K562 (cell line): ENCODE data around the gene UBQLN2. TPM values are rescaled to one million over a fixed set of nuclear protein-coding genes. Genes with fewer than 3 reads are reported as not detected.

Experiments
- ATAC-seq: fragments of 200-7000 bp; cut with Tn5 transposase; 3 replicates; pipeline ENCODE4 v1.9.1; 2020; ENCODE audit warnings: moderate library complexity
- BruUV-seq: library from RNA; stranded (reverse); fragments of 400-500 nt; replicated peaks from 2 replicates; lab custom pipeline; 2021; lab: Mats Ljungman, UMichigan
- CTCF ChIA-PET: fragments of 300-600 bp; formaldehyde crosslinking; extraction: SDS; loops from one replicate; lab custom pipeline; 2021; ENCODE audit warnings: low intra/inter-chr PET ratio; lab: Yijun Ruan, JAX
- POLR2A ChIA-PET: fragments of 300-600, 350-650 bp; sonication (Branson Sonifier 250); formaldehyde crosslinking; extraction: SDS; loops from one replicate; lab custom pipeline; 2021; ENCODE audit warnings: antibody characterized with exemption, inconsistent platforms; lab: Yijun Ruan, JAX
- DNase-seq, 4 experiments: peaks; one replicate each; pipeline versions ENCODE4 v3.0.0 to v3.0.0-alpha.2; 2011 to 2018; ENCODE audit warnings: low spot score in 3 of 4, mixed read lengths in 3 of 4; ENCODE audit errors: extremely low read depth in 1 of 4
- FAIRE-seq: peaks from 2 replicates; lab custom pipeline; 2011; peaks lifted over from hg19 to GRCh38; lab: Jason Lieb, UNC
- H2AFZ ChIP-seq: 2 replicates; pipeline ENCODE4 v1.6.0; 2011; ENCODE audit warnings: low read depth, low read length, control low read depth, inconsistent platforms
- H3K27ac ChIP-seq: fragments of 200-600 bp; 3 replicates; pipeline ENCODE4 v1.8.0; 2011; ENCODE audit warnings: low read depth, mild to moderate bottlenecking, control low read depth, inconsistent platforms, low read length, moderate library complexity, mixed read lengths; ENCODE audit errors: extremely low read depth
- H3K27me3 ChIP-seq, 2 experiments: fragments of 300-600 bp in 1 of 2; 2 replicates in 1 of 2; 3 replicates in 1 of 2; pipeline versions ENCODE4 v1.6.0 to v1.8.0; 2011; ENCODE audit warnings: inconsistent platforms in 2 of 2, low read length in 2 of 2, mild to moderate bottlenecking in 1 of 2, mixed read lengths in 1 of 2, moderate library complexity in 1 of 2; ENCODE audit not compliant: control insufficient read depth in 2 of 2, insufficient read depth in 2 of 2
- H3K36me3 ChIP-seq: fragments of 300-600 bp; 3 replicates; pipeline ENCODE4 v1.8.0; 2011; ENCODE audit warnings: mild to moderate bottlenecking, low read length, inconsistent platforms; ENCODE audit not compliant: control insufficient read depth, insufficient read depth
- H3K4me1 ChIP-seq, 2 experiments: fragments of 200-600 bp in 1 of 2; replicated peaks in 1 of 2; 2 replicates in 1 of 2; 3 replicates in 1 of 2; pipeline versions ENCODE4 v1.5.1 to v1.8.0; 2011; ENCODE audit warnings: inconsistent platforms in 2 of 2, low read length in 2 of 2, mild to moderate bottlenecking in 1 of 2, mixed read lengths in 1 of 2, moderate library complexity in 1 of 2; ENCODE audit not compliant: control insufficient read depth in 2 of 2, insufficient read depth in 2 of 2
- H3K4me2 ChIP-seq: 2 replicates; pipeline ENCODE4 v1.6.1; 2011; ENCODE audit warnings: low read length, control low read depth, inconsistent platforms, mixed read lengths; ENCODE audit not compliant: insufficient read depth
- H3K4me3 ChIP-seq: fragments of 200-600 bp; sonication (generic), shearing (Covaris generic); 2 replicates; pipeline ENCODE4 v1.5.1; 2016; ENCODE audit warnings: control low read depth, inconsistent platforms
- H3K79me2 ChIP-seq: fragments of 200-600 bp; 3 replicates; pipeline ENCODE4 v1.8.0; 2011; ENCODE audit warnings: low read length, inconsistent platforms; ENCODE audit not compliant: control insufficient read depth, insufficient read depth
- H3K9ac ChIP-seq, 2 experiments: 2 replicates each; pipeline versions ENCODE4 v1.6.0 to v1.6.1; 2011; ENCODE audit warnings: low read depth in 2 of 2, low read length in 2 of 2, control low read depth in 1 of 2, inconsistent platforms in 1 of 2, mild to moderate bottlenecking in 1 of 2, mixed read lengths in 1 of 2; ENCODE audit not compliant: insufficient read depth in 1 of 2
- H3K9me1 ChIP-seq: one replicate; pipeline ENCODE4 v1.6.0; 2011; ENCODE audit warnings: inconsistent platforms, mild to moderate bottlenecking, low read length, moderate library complexity; ENCODE audit not compliant: control insufficient read depth, insufficient read depth
- H3K9me3 ChIP-seq: replicated peaks from 2 replicates; pipeline ENCODE4 v1.5.1; 2011; ENCODE audit warnings: low read depth, low read length, inconsistent platforms; ENCODE audit not compliant: control insufficient read depth, insufficient read depth
- H4K20me1 ChIP-seq: replicated peaks from 2 replicates; pipeline ENCODE4 v1.6.1; 2011; ENCODE audit warnings: low read length, inconsistent platforms, mixed read lengths; ENCODE audit not compliant: control insufficient read depth, insufficient read depth
- CEBPG ChIP-seq, 3 experiments: fragments of 200-800 bp in 1 of 3; sonication (Bioruptor generic) in 1 of 3; sonication (generic) in 1 of 3; formaldehyde crosslinking in 1 of 3; IDR thresholded peaks in 2 of 3; conservative IDR thresholded peaks in 1 of 3; 2 replicates each; pipeline versions ENCODE4 v1.6.1 to v1.8.0; 2016 to 2022; ENCODE audit warnings: missing compliant biosample characterization in 2 of 3, missing genetic modification characterization in 2 of 3, mild to moderate bottlenecking in 1 of 3, missing genetic modification reagents in 1 of 3
- RBFOX2 ChIP-seq: fragments of 200-400 bp; formaldehyde crosslinking; IDR thresholded peaks from 2 replicates; pipeline ENCODE4 v1.6.1; 2017; ENCODE audit warnings: low read depth, mild to moderate bottlenecking, low read length, moderate library complexity
- RUNX1 ChIP-seq: sonication (generic); IDR thresholded peaks from 2 replicates; pipeline ENCODE4 v1.6.1; 2016; ENCODE audit warnings: antibody characterized with exemption, low read depth
- WGBS: fragments of 100-300 bp; shearing (Covaris generic); methylation state at CpG from one replicate; pipeline ENCODE4 v1.1.6; 2016; ENCODE audit warnings: low coverage, mixed read lengths; ENCODE audit not compliant: insufficient coverage; ENCODE audit errors: missing lambda C conversion rate; 5-methylcytosine and 5-hydroxymethylcytosine counted together
- in situ Hi-C: fragments of 300-500 bp; cut with MboI; formaldehyde crosslinking; loops from 4 replicates; pipeline ENCODE4 v1.15.0; 2018; ENCODE audit warnings: inconsistent platforms, mixed read lengths
- intact Hi-C: fragments of 100-400 bp; cut with micrococcal nuclease; formaldehyde crosslinking; loops from 2 replicates; pipeline ENCODE4 v1.14.2; 2022
- polyA plus RNA-seq, 8 experiments: library from polyadenylated mRNA; depleted of rRNA in 4 of 8; stranded (reverse) in 5 of 8; unstranded in 3 of 8; fragments of >200 nt; fragmentation: Nextera tagmentation in 2 of 8; fragmentation: Illumina TruSeq in 1 of 8; extraction: Ambion mirVana in 2 of 8; extraction: Trizol in 1 of 8; gene quantifications; 2 replicates each; pipeline versions ENCODE4 v1.2.1 to v1.2.3, GENCODE V29; 2011 to 2014; ENCODE audit warnings: inconsistent platforms in 1 of 8, missing spikeins in 1 of 8
- total RNA-seq, 7 experiments: library from RNA; depleted of rRNA in 6 of 7; stranded (reverse); fragments of >200 nt in 6 of 7; fragmentation: Illumina TruSeq in 2 of 7; extraction: Trizol in 2 of 7; gene quantifications; 2 replicates each; pipeline versions ENCODE4 v1.2.1 to v1.2.3, GENCODE V29; 2011 to 2021; ENCODE audit warnings: low replicate concordance in 1 of 7
- TF ChIP-seq, protein P1 (sequence below), 3 experiments: fragments of 200-800 bp in 1 of 3; fragments of 250-450 bp in 1 of 3; fragments of 450-650 bp in 1 of 3; sonication (Bioruptor Pico) in 1 of 3; sonication (Bioruptor generic) in 1 of 3; formaldehyde crosslinking in 1 of 3; IDR thresholded peaks; 2 replicates each; pipeline versions ENCODE4 v1.6.1 to v1.8.0; 2016 to 2022; ENCODE audit warnings: mild to moderate bottlenecking in 2 of 3, missing genetic modification characterization in 2 of 3, missing compliant biosample characterization in 1 of 3, moderate library complexity in 1 of 3
- TF ChIP-seq, protein P2 (sequence below): fragments of 450-650 bp; IDR thresholded peaks from 2 replicates; pipeline ENCODE4 v1.6.1; 2016; ENCODE audit warnings: low read depth, mild to moderate bottlenecking, moderate library complexity
- TF ChIP-seq, protein P3 (sequence below), 2 experiments: fragments of 450-650 bp in 1 of 2; sonication (generic) in 1 of 2; formaldehyde crosslinking in 1 of 2; IDR thresholded peaks in 1 of 2; conservative IDR thresholded peaks in 1 of 2; 2 replicates each; pipeline versions ENCODE4 v1.6.1 to v1.8.1; 2016 to 2023; ENCODE audit warnings: mild to moderate bottlenecking in 2 of 2, moderate library complexity in 2 of 2, inconsistent platforms in 1 of 2, missing genetic modification reagents in 1 of 2

Gene UBQLN2
- total and polyA plus RNA-seq, 9 of the 15 experiments (the other 6 are each of a cell fraction or from before 2014, with no cell fraction given): 1.5 to 17.9 (median 5.7) TPM

DNA sequence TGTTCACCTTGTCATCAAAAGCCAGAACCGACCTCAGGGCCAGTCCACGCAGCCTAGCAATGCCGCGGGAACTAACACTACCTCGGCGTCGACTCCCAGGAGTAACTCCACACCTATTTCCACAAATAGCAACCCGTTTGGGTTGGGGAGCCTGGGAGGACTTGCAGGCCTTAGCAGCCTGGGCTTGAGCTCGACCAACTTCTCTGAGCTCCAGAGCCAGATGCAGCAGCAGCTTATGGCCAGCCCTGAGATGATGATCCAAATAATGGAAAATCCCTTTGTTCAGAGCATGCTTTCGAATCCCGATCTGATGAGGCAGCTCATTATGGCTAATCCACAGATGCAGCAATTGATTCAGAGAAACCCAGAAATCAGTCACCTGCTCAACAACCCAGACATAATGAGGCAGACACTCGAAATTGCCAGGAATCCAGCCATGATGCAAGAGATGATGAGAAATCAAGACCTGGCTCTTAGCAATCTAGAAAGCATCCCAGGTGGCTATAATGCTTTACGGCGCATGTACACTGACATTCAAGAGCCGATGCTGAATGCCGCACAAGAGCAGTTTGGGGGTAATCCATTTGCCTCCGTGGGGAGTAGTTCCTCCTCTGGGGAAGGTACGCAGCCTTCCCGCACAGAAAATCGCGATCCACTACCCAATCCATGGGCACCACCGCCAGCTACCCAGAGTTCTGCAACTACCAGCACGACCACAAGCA lies 898 bp downstream of the UBQLN2 start:
- Histone ChIP-seq H2AFZ (peak overlapping the region; percentile 89), H3K4me2 (peak overlapping the region; percentile 88), H4K20me1 (no peaks in the 10 kb centered on the region; the same call in 1 of the 2 replicates), H3K4me1 (peaks cover 6 to 10% of the 10 kb centered on the region in 2 experiments; a peak in 4 of 5 replicates), H3K36me3 (peaks cover 14% of the 10 kb centered on the region; the same call in 1 of the 3 replicates), H3K9me3 (no peaks in the 10 kb centered on the region), H3K9ac (peak overlapping the region; percentile 85 to 94), H3K79me2 (peaks cover 54% of the 10 kb centered on the region), H3K9me1 (no peaks in the 10 kb centered on the region), H3K4me3 (peak overlapping the region; percentile 66), H3K27ac (peak overlapping the region; percentile 80), H3K27me3 (no peaks in the 10 kb centered on the region)
- DNase-seq (peak in 3 of 4 experiments; percentile 7 to 21 (median 16)), FAIRE-seq (peak; percentile 63), ATAC-seq (peak; percentile 28)
- in situ Hi-C loops: no loop called here
- TSS peak; percentile 31 for BruUV-seq
- intact Hi-C loops: no loop called here
- 15% methylated on average over 17 of the region's 23 CpGs for WGBS
- TF ChIP-seq CEBPG (CRISPR knock-in tag; IDR thresholded peaks at IDR 0.05): no peak
- peak in 1 of 2 experiments; percentile 23; a peak in 1 of 4 replicates for TF ChIP-seq CEBPG (tag; conservative IDR thresholded peaks at IDR 0.05 in 1 of 2, IDR thresholded peaks at IDR 0.05 in 1 of 2)
- TF ChIP-seq, protein P1, sequence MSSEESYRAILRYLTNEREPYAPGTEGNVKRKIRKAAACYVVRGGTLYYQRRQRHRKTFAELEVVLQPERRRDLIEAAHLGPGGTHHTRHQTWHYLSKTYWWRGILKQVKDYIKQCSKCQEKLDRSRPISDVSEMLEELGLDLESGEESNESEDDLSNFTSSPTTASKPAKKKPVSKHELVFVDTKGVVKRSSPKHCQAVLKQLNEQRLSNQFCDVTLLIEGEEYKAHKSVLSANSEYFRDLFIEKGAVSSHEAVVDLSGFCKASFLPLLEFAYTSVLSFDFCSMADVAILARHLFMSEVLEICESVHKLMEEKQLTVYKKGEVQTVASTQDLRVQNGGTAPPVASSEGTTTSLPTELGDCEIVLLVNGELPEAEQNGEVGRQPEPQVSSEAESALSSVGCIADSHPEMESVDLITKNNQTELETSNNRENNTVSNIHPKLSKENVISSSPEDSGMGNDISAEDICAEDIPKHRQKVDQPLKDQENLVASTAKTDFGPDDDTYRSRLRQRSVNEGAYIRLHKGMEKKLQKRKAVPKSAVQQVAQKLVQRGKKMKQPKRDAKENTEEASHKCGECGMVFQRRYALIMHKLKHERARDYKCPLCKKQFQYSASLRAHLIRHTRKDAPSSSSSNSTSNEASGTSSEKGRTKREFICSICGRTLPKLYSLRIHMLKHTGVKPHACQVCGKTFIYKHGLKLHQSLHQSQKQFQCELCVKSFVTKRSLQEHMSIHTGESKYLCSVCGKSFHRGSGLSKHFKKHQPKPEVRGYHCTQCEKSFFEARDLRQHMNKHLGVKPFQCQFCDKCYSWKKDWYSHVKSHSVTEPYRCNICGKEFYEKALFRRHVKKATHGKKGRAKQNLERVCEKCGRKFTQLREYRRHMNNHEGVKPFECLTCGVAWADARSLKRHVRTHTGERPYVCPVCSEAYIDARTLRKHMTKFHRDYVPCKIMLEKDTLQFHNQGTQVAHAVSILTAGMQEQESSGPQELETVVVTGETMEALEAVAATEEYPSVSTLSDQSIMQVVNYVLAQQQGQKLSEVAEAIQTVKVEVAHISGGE (CRISPR knock-in tag; IDR thresholded peaks at IDR 0.05): no peak
- 0 out of 2 replicates have a peak, but pooled peaks have one; percentile 49 for TF ChIP-seq RBFOX2
- TF ChIP-seq, protein P2, sequence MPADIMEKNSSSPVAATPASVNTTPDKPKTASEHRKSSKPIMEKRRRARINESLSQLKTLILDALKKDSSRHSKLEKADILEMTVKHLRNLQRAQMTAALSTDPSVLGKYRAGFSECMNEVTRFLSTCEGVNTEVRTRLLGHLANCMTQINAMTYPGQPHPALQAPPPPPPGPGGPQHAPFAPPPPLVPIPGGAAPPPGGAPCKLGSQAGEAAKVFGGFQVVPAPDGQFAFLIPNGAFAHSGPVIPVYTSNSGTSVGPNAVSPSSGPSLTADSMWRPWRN: no peak
- TF ChIP-seq, protein P3, sequence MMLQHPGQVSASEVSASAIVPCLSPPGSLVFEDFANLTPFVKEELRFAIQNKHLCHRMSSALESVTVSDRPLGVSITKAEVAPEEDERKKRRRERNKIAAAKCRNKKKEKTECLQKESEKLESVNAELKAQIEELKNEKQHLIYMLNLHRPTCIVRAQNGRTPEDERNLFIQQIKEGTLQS (IDR thresholded peaks at IDR 0.05): peak; percentile 58; the same call in 1 of the 2 replicates
- TF ChIP-seq, protein P3 (CRISPR knock-in tag; conservative IDR thresholded peaks at IDR 0.05): no peak
- no peak for TF ChIP-seq RUNX1
- ChIA-PET CTCF (no interaction called here), POLR2A (interaction anchor here (0.6 to 1.3 kb wide), 4 partner anchors 10 to 614 kb away, joined by 3 to 4 read pairs (median 3); no protein-coding TSS in a partner anchor)
